B cell (primary cell): ENCODE measurements around the gene MYOCD. TPM values are rescaled to one million over a fixed set of nuclear protein-coding genes. Genes with fewer than 3 reads are reported as not detected.

Experiments used
- ATAC-seq: fragments of 200-7000 bp; cut with Tn5 transposase; one replicate; pipeline ENCODE4 v1.10.0; 2021; ENCODE audit warnings: low read depth, mild to moderate bottlenecking, moderate number of reproducible peaks, moderate library complexity
- CTCF ChIA-PET: fragments of 350-600 bp; sonication (Branson Sonifier 250); formaldehyde crosslinking; loops from one replicate; lab custom pipeline; 2021; ENCODE audit warnings: antibody characterized with exemption, inconsistent platforms; lab: Charles Lee
- POLR2A ChIA-PET: fragments of 350-600 bp; sonication (Branson Sonifier 250); formaldehyde crosslinking; loops from one replicate; lab custom pipeline; 2021; ENCODE audit warnings: antibody characterized with exemption; lab: Charles Lee
- DNase-seq: peaks from one replicate; pipeline ENCODE4 v3.0.0; 2013
- H2AFZ ChIP-seq: 2 replicates; pipeline ENCODE4 v1.6.1; 2012; ENCODE audit warnings: mild to moderate bottlenecking, low read depth, low read length; ENCODE audit not compliant: insufficient read depth, poor library complexity, severe bottlenecking
- H3K27ac ChIP-seq, 2 donors: 1 replicate in 1 of 2; 2 replicates in 1 of 2; pipeline ENCODE4 v1.5.1; 2012 to 2013; ENCODE audit warnings: low read length in 2 of 2, mild to moderate bottlenecking in 2 of 2, moderate library complexity in 1 of 2
- H3K27me3 ChIP-seq, 4 experiments: fragments of 200-600 bp in 1 of 4; sonication (generic) in 1 of 4; replicated peaks in 1 of 4; 1 replicate in 2 of 4; 2 replicates in 2 of 4; pipeline versions ENCODE4 v1.6.1 to v1.7.0; 2013 to 2016; ENCODE audit warnings: low read length in 3 of 4, mild to moderate bottlenecking in 2 of 4, mixed read lengths in 1 of 4, moderate library complexity in 1 of 4; ENCODE audit not compliant: insufficient read depth in 4 of 4, control insufficient read depth in 3 of 4; ENCODE audit errors: control extremely low read depth in 1 of 4
- H3K36me3 ChIP-seq, 2 experiments: replicated peaks in 1 of 2; 1 replicate in 1 of 2; 2 replicates in 1 of 2; pipeline versions ENCODE4 v1.6.1 to v1.7.1; 2013; ENCODE audit warnings: low read length in 1 of 2; ENCODE audit not compliant: insufficient read depth in 2 of 2, control insufficient read depth in 1 of 2; ENCODE audit errors: control extremely low read depth in 1 of 2, extremely low read depth in 1 of 2
- H3K4me1 ChIP-seq, 2 donors: fragments of 200-600 bp in 1 of 2; sonication (generic) in 1 of 2; 1 replicate in 1 of 2; 2 replicates in 1 of 2; pipeline versions ENCODE4 v1.5.1 to v1.6.1; 2013 to 2017; ENCODE audit warnings: low read length in 2 of 2; ENCODE audit not compliant: control insufficient read depth in 2 of 2, insufficient read depth in 2 of 2
- H3K4me2 ChIP-seq: replicated peaks from 2 replicates; pipeline ENCODE3; 2012; ENCODE audit warnings: mild to moderate bottlenecking, low read depth, low read length; ENCODE audit not compliant: poor library complexity, severe bottlenecking
- H3K4me3 ChIP-seq, 5 experiments: fragments of 200-600 bp in 1 of 5; sonication (generic) in 1 of 5; 1 replicate in 3 of 5; 2 replicates in 2 of 5; pipeline versions ENCODE4 v1.5.1 to v1.7.0; 2011 to 2016; ENCODE audit warnings: low read length in 4 of 5, mild to moderate bottlenecking in 4 of 5, low read depth in 2 of 5, control low read depth in 1 of 5, moderate library complexity in 1 of 5; ENCODE audit not compliant: insufficient read depth in 1 of 5; ENCODE audit errors: control extremely low read depth in 1 of 5, extremely low read depth in 1 of 5
- H3K79me2 ChIP-seq: fragments of 200-600 bp; sonication (generic); one replicate; pipeline ENCODE4 v1.6.0; 2016; ENCODE audit warnings: low read length; ENCODE audit not compliant: control insufficient read depth, insufficient read depth
- H3K9ac ChIP-seq: fragments of 200-600 bp; sonication (generic); 2 replicates; pipeline ENCODE4 v1.6.1; 2017; ENCODE audit warnings: mild to moderate bottlenecking, low read length, moderate library complexity
- H3K9me3 ChIP-seq, 3 donors: one replicate each; pipeline versions ENCODE4 v1.6.1 to v1.7.1; 2013; ENCODE audit warnings: low read length in 2 of 3; ENCODE audit not compliant: control insufficient read depth in 2 of 3, insufficient read depth in 1 of 3; ENCODE audit errors: control extremely low read depth in 1 of 3
- H4K20me1 ChIP-seq: 2 replicates; pipeline ENCODE4 v1.6.0; 2012; ENCODE audit warnings: mild to moderate bottlenecking, low read length; ENCODE audit not compliant: insufficient read depth, control insufficient read depth, poor library complexity, severe bottlenecking
- H3K27ac Mint-ChIP-seq: one replicate; pipeline ENCODE4 v1.8.0; 2021; ENCODE audit warnings: mixed read lengths
- H3K27me3 Mint-ChIP-seq: one replicate; pipeline ENCODE4 v1.8.0; 2021; ENCODE audit warnings: mixed read lengths
- H3K4me1 Mint-ChIP-seq: one replicate; pipeline ENCODE4 v1.8.0; 2021; ENCODE audit warnings: mixed read lengths
- H3K4me3 Mint-ChIP-seq: one replicate; pipeline ENCODE4 v1.8.0; 2021; ENCODE audit warnings: mixed read lengths
- H3K9me3 Mint-ChIP-seq: one replicate; pipeline ENCODE4 v1.8.0; 2022; ENCODE audit warnings: mixed read lengths; ENCODE audit not compliant: insufficient read depth
- CTCF ChIP-seq: fragments of 200-600 bp; IDR thresholded peaks from one replicate; pipeline ENCODE4 v1.8.0; 2022; ENCODE audit warnings: antibody characterized with exemption, mild to moderate bottlenecking
- EZH2 ChIP-seq: IDR thresholded peaks from 2 replicates; pipeline ENCODE4 v1.6.1; 2012; ENCODE audit warnings: borderline replicate concordance, low read depth, mild to moderate bottlenecking, moderate library complexity, low read length; ENCODE audit not compliant: insufficient read depth, poor library complexity, severe bottlenecking
- WGBS: methylation state at CpG from one replicate; pipeline ENCODE4 v1.1.5; 2013; ENCODE audit warnings: missing lambda C conversion rate; ENCODE audit not compliant: insufficient coverage; 5-methylcytosine and 5-hydroxymethylcytosine counted together
- intact Hi-C: fragments of 100-400 bp; cut with micrococcal nuclease; formaldehyde crosslinking; loops from one replicate; pipeline ENCODE4 v1.10.0; 2022
- polyA plus RNA-seq: library from polyadenylated mRNA; depleted of rRNA; stranded (reverse); fragments of >200 nt; gene quantifications from 2 replicates; pipeline ENCODE4 v1.2.3, GENCODE V29; 2012
- total RNA-seq, 2 donors: library from RNA; stranded (reverse); fragments of 120-200 nt in 1 of 2; gene quantifications; 1 replicate in 1 of 2; 2 replicates in 1 of 2; pipeline versions ENCODE4 v1.2.3 to v1.2.4, GENCODE V29; 2013 to 2022

MYOCD gene
- total and polyA plus RNA-seq, 2 donors (not counting 1 experiment from before 2014, with no cell fraction given): 0.32 TPM; not detected in 1

- ATAC-seq (no peak), DNase-seq (no peak)
- Mint-ChIP-seq H3K4me3 (no peak overlapping the region), H3K27me3 (peaks cover 8% of the 10 kb centered on the region), H3K4me1 (no peaks in the 10 kb centered on the region), H3K9me3 (no peaks in the 10 kb centered on the region), H3K27ac (no peak overlapping the region)
- intact Hi-C loops: no loop called here
- POLR2A ChIA-PET: no interaction called here
- 68% methylated on average over 2 of the region's 4 CpGs for WGBS
- H3K27me3 ChIP-seq: no peaks in the 10 kb centered on the region
- no peak overlapping the region for H3K27ac ChIP-seq
- no peaks in the 10 kb centered on the region for H3K36me3 ChIP-seq
- TF ChIP-seq CTCF: no peak
- TF ChIP-seq EZH2: no peak
- CTCF ChIA-PET: no interaction called here
- H3K4me1 ChIP-seq: no peaks in the 10 kb centered on the region
- H3K4me2 ChIP-seq: no peak overlapping the region
- no peaks in the 10 kb centered on the region for H3K79me2 ChIP-seq
- H4K20me1 ChIP-seq: no peaks in the 10 kb centered on the region
- H3K9me3 ChIP-seq: no peaks in the 10 kb centered on the region
- H3K4me3 ChIP-seq: no peak overlapping the region
- H2AFZ ChIP-seq: no peak overlapping the region
- H3K9ac ChIP-seq: no peak overlapping the region
These were observed 40.4 kb downstream of the MYOCD start for GRCh38 chr17:12706070-12706469.

GRCh38 chr17:12709063-12709462, 43.4 kb downstream of the MYOCD start:
- ChIA-PET CTCF (no interaction called here), POLR2A (no interaction called here)
- Mint-ChIP-seq H3K27me3 (peaks cover 8% of the 10 kb centered on the region), H3K4me3 (no peak overlapping the region), H3K9me3 (no peaks in the 10 kb centered on the region), H3K27ac (no peak overlapping the region), H3K4me1 (no peaks in the 10 kb centered on the region)
- Histone ChIP-seq H3K4me2 (no peak overlapping the region), H3K9ac (no peak overlapping the region), H3K27ac (no peak overlapping the region), H3K9me3 (no peaks in the 10 kb centered on the region), H4K20me1 (no peaks in the 10 kb centered on the region), H3K27me3 (no peaks in the 10 kb centered on the region), H3K4me1 (no peaks in the 10 kb centered on the region), H2AFZ (no peak overlapping the region), H3K79me2 (no peaks in the 10 kb centered on the region), H3K36me3 (no peaks in the 10 kb centered on the region), H3K4me3 (no peak overlapping the region)
- ATAC-seq: no peak
- intact Hi-C loops: no loop called here
- no peak for DNase-seq
- TF ChIP-seq EZH2: no peak
- TF ChIP-seq CTCF: no peak
